Osteoblast (primary cell): ENCODE data around the gene MT1M. TPM values are rescaled to one million over a fixed set of nuclear protein-coding genes. Genes with fewer than 3 reads are reported as not detected.

ENCODE experiments used
- DNase-seq: peaks from one replicate; pipeline ENCODE4 v3.0.0; 2011; ENCODE audit warnings: low spot score, mixed read lengths; ENCODE audit not compliant: insufficient read length; ENCODE audit errors: missing footprints
- H2AFZ ChIP-seq: 2 replicates; pipeline ENCODE4 v1.6.0; 2011; ENCODE audit warnings: mild to moderate bottlenecking, low read length
- H3K27ac ChIP-seq: 2 replicates; pipeline ENCODE4 v1.5.1; 2011; ENCODE audit warnings: mild to moderate bottlenecking, low read depth, low read length, moderate library complexity
- H3K27me3 ChIP-seq: 2 replicates; pipeline ENCODE4 v1.6.0; 2012; ENCODE audit warnings: mild to moderate bottlenecking, control low read depth, inconsistent platforms, low read length, moderate library complexity; ENCODE audit not compliant: insufficient read depth
- H3K36me3 ChIP-seq: 2 replicates; pipeline ENCODE4 v1.5.1; 2011; ENCODE audit warnings: mild to moderate bottlenecking, low read length, control low read depth, moderate library complexity; ENCODE audit not compliant: insufficient read depth
- H3K4me1 ChIP-seq: 2 replicates; pipeline ENCODE4 v1.5.1; 2011; ENCODE audit warnings: mild to moderate bottlenecking, low read length, control low read depth, moderate library complexity; ENCODE audit not compliant: insufficient read depth
- H3K4me2 ChIP-seq: 2 replicates; pipeline ENCODE4 v1.6.0; 2011; ENCODE audit warnings: mild to moderate bottlenecking, low read length; ENCODE audit not compliant: insufficient read depth
- H3K4me3 ChIP-seq: fragments of 200-600 bp; sonication (generic); 3 replicates; pipeline ENCODE4 v1.5.1; 2012; ENCODE audit warnings: mild to moderate bottlenecking, low read length, inconsistent platforms; ENCODE audit not compliant: insufficient read depth
- H3K79me2 ChIP-seq: 2 replicates; pipeline ENCODE4 v1.6.0; 2012; ENCODE audit warnings: mild to moderate bottlenecking, low read length, control low read depth, inconsistent platforms; ENCODE audit not compliant: insufficient read depth
- H3K9me3 ChIP-seq: 2 replicates; pipeline ENCODE4 v1.5.1; 2011; ENCODE audit warnings: low read depth, low read length, control low read depth
- H4K20me1 ChIP-seq: 2 replicates; pipeline ENCODE4 v1.6.0; 2012; ENCODE audit warnings: mild to moderate bottlenecking, low read length, control low read depth; ENCODE audit not compliant: insufficient read depth
- total RNA-seq: library from RNA; depleted of rRNA; stranded (reverse); fragments of >200 nt; gene quantifications from 2 replicates; pipeline ENCODE4 v1.2.3, GENCODE V29; 2012
- TF ChIP-seq, protein P1 (sequence below): IDR thresholded peaks from 2 replicates; pipeline ENCODE4 v1.5.1; 2011; ENCODE audit warnings: mild to moderate bottlenecking, low read depth, low read length, moderate library complexity; ENCODE audit errors: extremely low read depth

The MT1M gene
- total RNA-seq, 1 donor = 8.7 TPM

- peak overlapping the region; percentile 59 for H3K4me3 ChIP-seq
- TF ChIP-seq, protein P1, sequence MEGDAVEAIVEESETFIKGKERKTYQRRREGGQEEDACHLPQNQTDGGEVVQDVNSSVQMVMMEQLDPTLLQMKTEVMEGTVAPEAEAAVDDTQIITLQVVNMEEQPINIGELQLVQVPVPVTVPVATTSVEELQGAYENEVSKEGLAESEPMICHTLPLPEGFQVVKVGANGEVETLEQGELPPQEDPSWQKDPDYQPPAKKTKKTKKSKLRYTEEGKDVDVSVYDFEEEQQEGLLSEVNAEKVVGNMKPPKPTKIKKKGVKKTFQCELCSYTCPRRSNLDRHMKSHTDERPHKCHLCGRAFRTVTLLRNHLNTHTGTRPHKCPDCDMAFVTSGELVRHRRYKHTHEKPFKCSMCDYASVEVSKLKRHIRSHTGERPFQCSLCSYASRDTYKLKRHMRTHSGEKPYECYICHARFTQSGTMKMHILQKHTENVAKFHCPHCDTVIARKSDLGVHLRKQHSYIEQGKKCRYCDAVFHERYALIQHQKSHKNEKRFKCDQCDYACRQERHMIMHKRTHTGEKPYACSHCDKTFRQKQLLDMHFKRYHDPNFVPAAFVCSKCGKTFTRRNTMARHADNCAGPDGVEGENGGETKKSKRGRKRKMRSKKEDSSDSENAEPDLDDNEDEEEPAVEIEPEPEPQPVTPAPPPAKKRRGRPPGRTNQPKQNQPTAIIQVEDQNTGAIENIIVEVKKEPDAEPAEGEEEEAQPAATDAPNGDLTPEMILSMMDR = no peak
- peak overlapping the region; percentile 83 for H3K4me2 ChIP-seq
- peak overlapping the region; percentile 47 for H2AFZ ChIP-seq
- no peaks in the 10 kb centered on the region for H3K9me3 ChIP-seq
- H3K4me1 ChIP-seq = peaks cover 54% of the 10 kb centered on the region
- no peaks in the 10 kb centered on the region for H3K79me2 ChIP-seq
- no peaks in the 10 kb centered on the region for H3K27me3 ChIP-seq
- H3K36me3 ChIP-seq = no peaks in the 10 kb centered on the region
- peak overlapping the region; percentile 98 for H3K27ac ChIP-seq
- H4K20me1 ChIP-seq = no peaks in the 10 kb centered on the region
- peak; percentile 92 for DNase-seq
Measured at GRCh38 chr16:56606476-56607108, 25.9 kb upstream of the MT1M start.

- H3K4me2 ChIP-seq = peak overlapping the region; percentile 83
- peak overlapping the region; percentile 59 for H3K4me3 ChIP-seq
- H4K20me1 ChIP-seq = no peaks in the 10 kb centered on the region
- no peaks in the 10 kb centered on the region for H3K27me3 ChIP-seq
- peak overlapping the region; percentile 47 for H2AFZ ChIP-seq
- no peaks in the 10 kb centered on the region for H3K79me2 ChIP-seq
- no peaks in the 10 kb centered on the region for H3K9me3 ChIP-seq
- TF ChIP-seq, protein P1 = no peak
- peak; percentile 94 for DNase-seq
- H3K4me1 ChIP-seq = peaks cover 60% of the 10 kb centered on the region
- no peaks in the 10 kb centered on the region for H3K36me3 ChIP-seq
- H3K27ac ChIP-seq = peak overlapping the region; percentile 98
Measured at GRCh38 chr16:56607109-56607618, 25.3 kb upstream of the MT1M start.

- Histone ChIP-seq H3K4me3 (peak overlapping the region; percentile 79), H4K20me1 (no peaks in the 10 kb centered on the region), H3K4me1 (peaks cover 64% of the 10 kb centered on the region), H2AFZ (no peak overlapping the region), H3K79me2 (no peaks in the 10 kb centered on the region), H3K27me3 (no peaks in the 10 kb centered on the region), H3K27ac (peak overlapping the region; percentile 98), H3K36me3 (no peaks in the 10 kb centered on the region), H3K9me3 (no peaks in the 10 kb centered on the region), H3K4me2 (peak overlapping the region; percentile 83)
- DNase-seq = no peak
- TF ChIP-seq, protein P1 = no peak
Measured at GRCh38 chr16:56607675-56608042, 24.8 kb upstream of the MT1M start.

GRCh38 chr16:56608043-56608875 is 24.2 kb upstream of the MT1M start, which contains the start of gene MT2A:
Gene MT2A (plus strand): TSS chr16:56608584. CDS start chr16:56608656, 72 bp downstream.
- H3K27ac ChIP-seq = peak within 1 kb of the TSS; percentile 98
- peak within 1 kb of the TSS; percentile 83 for H3K4me2 ChIP-seq
- H3K36me3 ChIP-seq = no peaks in the 10 kb centered on the region
- DNase-seq = peak; percentile 95
- no peaks in the 10 kb centered on the region for H3K27me3 ChIP-seq
- TF ChIP-seq, protein P1 = no peak
- no peaks in the 10 kb centered on the region for H3K9me3 ChIP-seq
- H3K4me1 ChIP-seq = peaks cover 66% of the 10 kb centered on the region
- peak within 1 kb of the TSS; percentile 47 for H2AFZ ChIP-seq
- H4K20me1 ChIP-seq = no peaks in the 10 kb centered on the region
- no peaks in the 10 kb centered on the region for H3K79me2 ChIP-seq
- H3K4me3 ChIP-seq = peak within 1 kb of the TSS; percentile 79
